ENCODE results near the gene PRPF31.

GRCh38 chr19:54152878-54153524, 37.4 kb downstream of the PRPF31 start:
- TF ChIP-seq, protein P1, sequence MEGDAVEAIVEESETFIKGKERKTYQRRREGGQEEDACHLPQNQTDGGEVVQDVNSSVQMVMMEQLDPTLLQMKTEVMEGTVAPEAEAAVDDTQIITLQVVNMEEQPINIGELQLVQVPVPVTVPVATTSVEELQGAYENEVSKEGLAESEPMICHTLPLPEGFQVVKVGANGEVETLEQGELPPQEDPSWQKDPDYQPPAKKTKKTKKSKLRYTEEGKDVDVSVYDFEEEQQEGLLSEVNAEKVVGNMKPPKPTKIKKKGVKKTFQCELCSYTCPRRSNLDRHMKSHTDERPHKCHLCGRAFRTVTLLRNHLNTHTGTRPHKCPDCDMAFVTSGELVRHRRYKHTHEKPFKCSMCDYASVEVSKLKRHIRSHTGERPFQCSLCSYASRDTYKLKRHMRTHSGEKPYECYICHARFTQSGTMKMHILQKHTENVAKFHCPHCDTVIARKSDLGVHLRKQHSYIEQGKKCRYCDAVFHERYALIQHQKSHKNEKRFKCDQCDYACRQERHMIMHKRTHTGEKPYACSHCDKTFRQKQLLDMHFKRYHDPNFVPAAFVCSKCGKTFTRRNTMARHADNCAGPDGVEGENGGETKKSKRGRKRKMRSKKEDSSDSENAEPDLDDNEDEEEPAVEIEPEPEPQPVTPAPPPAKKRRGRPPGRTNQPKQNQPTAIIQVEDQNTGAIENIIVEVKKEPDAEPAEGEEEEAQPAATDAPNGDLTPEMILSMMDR (IDR thresholded peaks at IDR 0.05) = no peak
- TF ChIP-seq POLR2A (IDR thresholded peaks at IDR 0.05) (no peak), POLR2AphosphoS5 (IDR thresholded peaks at IDR 0.05) (no peak), EP300 (IDR thresholded peaks at IDR 0.05) (no peak)
